DND-41 (cell line): ENCODE data around the gene NXN.
"Not testable (repeated sequence)": the region's sequence is repeated elsewhere in the genome, so short reads cannot be mapped to it uniquely, and the experiment has no call there.

Experiments used
- ATAC-seq: fragments of 200-7000 bp; cut with Tn5 transposase; 3 replicates; pipeline ENCODE4 v1.9.1; 2021; ENCODE audit warnings: low read depth; ENCODE audit not compliant: insufficient read depth
- DNase-seq: peaks from one replicate; pipeline ENCODE4 v3.0.0-alpha.2; 2020
- H2AFZ ChIP-seq: 2 replicates; pipeline ENCODE4 v1.6.0; 2012; ENCODE audit warnings: low read depth, low read length
- H3K27ac ChIP-seq: 2 replicates; pipeline ENCODE4 v1.5.1; 2012; ENCODE audit warnings: low read length, inconsistent platforms
- H3K27me3 ChIP-seq: fragments of 200-600 bp; sonication (generic); 2 replicates; pipeline ENCODE4 v1.6.0; 2012; ENCODE audit warnings: low read length, mild to moderate bottlenecking, inconsistent platforms; ENCODE audit not compliant: insufficient read depth, poor library complexity
- H3K36me3 ChIP-seq: 2 replicates; pipeline ENCODE4 v1.5.1; 2012; ENCODE audit warnings: low read length, inconsistent platforms; ENCODE audit not compliant: insufficient read depth
- H3K4me1 ChIP-seq: 2 replicates; pipeline ENCODE4 v1.5.1; 2012; ENCODE audit warnings: mild to moderate bottlenecking, low read length; ENCODE audit not compliant: insufficient read depth
- H3K4me2 ChIP-seq: 2 replicates; pipeline ENCODE4 v1.6.0; 2012; ENCODE audit warnings: mild to moderate bottlenecking, moderate library complexity, low read length, inconsistent platforms; ENCODE audit not compliant: insufficient read depth
- H3K4me3 ChIP-seq, 2 experiments: fragments of 200-600 bp in 1 of 2; shearing (Covaris generic) in 1 of 2; 2 replicates each; pipeline ENCODE4 v1.5.1; 2012 to 2016; ENCODE audit warnings: inconsistent platforms in 2 of 2, low read length in 2 of 2, mild to moderate bottlenecking in 2 of 2, low read depth in 1 of 2, moderate library complexity in 1 of 2
- H3K79me2 ChIP-seq: 2 replicates; pipeline ENCODE4 v1.6.0; 2012; ENCODE audit warnings: low read length, inconsistent platforms; ENCODE audit not compliant: insufficient read depth
- H3K9ac ChIP-seq: 2 replicates; pipeline ENCODE4 v1.6.0; 2012; ENCODE audit warnings: low read depth, mild to moderate bottlenecking, inconsistent platforms, low read length, moderate library complexity
- H3K9me3 ChIP-seq: 2 replicates; pipeline ENCODE4 v1.5.1; 2012; ENCODE audit warnings: low read length, moderate library complexity, mild to moderate bottlenecking, inconsistent platforms; ENCODE audit not compliant: insufficient read depth, severe bottlenecking
- H4K20me1 ChIP-seq: 2 replicates; pipeline ENCODE4 v1.6.0; 2012; ENCODE audit warnings: low read length; ENCODE audit not compliant: insufficient read depth
- CTCF ChIP-seq: IDR thresholded peaks from 2 replicates; pipeline ENCODE4 v1.5.1; 2012; ENCODE audit warnings: borderline replicate concordance, low read length, moderate library complexity, mild to moderate bottlenecking; ENCODE audit not compliant: poor library complexity, severe bottlenecking; ENCODE audit errors: extremely low read depth
- EZH2 ChIP-seq: IDR thresholded peaks from 3 replicates; pipeline ENCODE4 v1.6.1; 2012; ENCODE audit warnings: borderline replicate concordance, low read depth, mild to moderate bottlenecking, moderate library complexity, low read length, inconsistent platforms; ENCODE audit not compliant: severe bottlenecking

NXN gene

DNA sequence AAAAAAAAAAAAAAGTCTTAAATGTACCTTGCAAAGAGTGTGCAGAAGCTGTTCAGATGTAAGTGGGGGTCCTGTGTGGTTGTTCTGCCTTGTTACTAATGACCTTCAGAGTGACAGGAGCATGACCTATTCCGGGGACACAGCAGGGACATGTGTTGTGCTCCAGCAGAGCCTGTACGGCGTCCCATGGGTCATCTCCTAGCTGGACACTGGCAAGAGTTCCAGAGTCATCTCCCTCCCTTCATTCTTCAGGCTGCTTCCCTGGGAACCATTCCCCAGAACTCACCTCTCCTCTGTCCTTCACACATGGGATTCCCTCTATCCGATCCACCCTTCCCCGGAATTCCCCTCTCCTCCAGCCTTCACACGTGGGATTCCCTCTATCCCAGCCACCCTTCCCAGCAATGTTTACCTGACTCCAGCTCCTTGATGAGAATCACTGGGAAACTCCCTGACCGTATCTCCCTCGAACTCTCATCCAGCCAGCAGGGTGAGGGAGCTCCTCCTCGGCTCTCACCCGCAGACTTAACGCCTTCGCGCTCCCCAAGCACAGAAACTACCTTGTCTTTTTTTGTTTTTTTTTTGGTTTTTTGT is 111.6 kb downstream of the NXN start:
- Histone ChIP-seq H3K4me2 (no peak overlapping the region), H4K20me1 (no peaks in the 10 kb centered on the region), H3K4me1 (no peaks in the 10 kb centered on the region), H3K79me2 (no peaks in the 10 kb centered on the region), H3K9me3 (no peaks in the 10 kb centered on the region), H3K9ac (no peak overlapping the region), H3K36me3 (no peaks in the 10 kb centered on the region), H3K4me3 (no peak overlapping the region), H2AFZ (no peak overlapping the region), H3K27me3 (no peaks in the 10 kb centered on the region), H3K27ac (no peak overlapping the region)
- ATAC-seq = no peak
- no peak for DNase-seq
- TF ChIP-seq CTCF (no peak), EZH2 (no peak)

GRCh38 chr17:867238-867637 is 112.3 kb downstream of the NXN start:
- not testable (repeated sequence) for H3K9me3 ChIP-seq, ATAC-seq, H3K4me2 ChIP-seq, H3K4me1 ChIP-seq, DNase-seq, H3K36me3 ChIP-seq, H4K20me1 ChIP-seq, H3K27me3 ChIP-seq, H3K9ac ChIP-seq, H3K4me3 ChIP-seq, H2AFZ ChIP-seq, H3K27ac ChIP-seq, H3K79me2 ChIP-seq

DNA sequence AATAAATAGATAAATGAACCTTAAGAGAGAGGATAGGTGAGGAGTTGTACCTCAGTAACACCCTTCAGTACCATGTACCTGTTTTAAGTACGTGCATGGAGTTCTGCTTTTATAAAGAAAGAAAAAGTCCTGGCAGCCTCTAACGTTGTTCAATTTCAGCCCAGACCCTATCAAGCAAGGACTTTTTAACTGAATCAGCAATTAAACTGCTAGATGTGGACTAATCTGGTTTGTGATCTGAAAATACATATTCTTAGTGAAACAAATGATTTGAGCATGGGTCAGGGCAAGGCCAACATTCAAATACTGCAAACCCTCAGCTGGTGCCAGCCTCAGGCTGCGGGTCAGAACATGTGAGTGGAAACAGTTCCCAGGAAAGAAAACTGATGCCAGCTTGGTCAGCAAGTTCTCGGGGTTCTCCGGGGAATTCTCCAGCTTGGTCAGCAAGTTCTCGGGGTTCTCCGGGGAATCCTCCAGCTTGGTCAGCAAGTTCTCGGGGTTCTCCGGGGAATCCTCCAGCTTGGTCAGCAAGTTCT is 112.9 kb downstream of the NXN start:
- Histone ChIP-seq H4K20me1 (no peaks in the 10 kb centered on the region), H3K4me1 (no peaks in the 10 kb centered on the region), H3K27me3 (no peaks in the 10 kb centered on the region), H3K4me3 (no peak overlapping the region), H3K36me3 (no peaks in the 10 kb centered on the region), H3K27ac (no peak overlapping the region), H3K79me2 (no peaks in the 10 kb centered on the region), H3K9me3 (no peaks in the 10 kb centered on the region), H3K4me2 (no peak overlapping the region), H2AFZ (no peak overlapping the region), H3K9ac (no peak overlapping the region)
- TF ChIP-seq EZH2 = no peak
- TF ChIP-seq CTCF = no peak
- ATAC-seq (no peak), DNase-seq (no peak)

GRCh38 chr17:864315-864714 is 115.3 kb downstream of the NXN start:
- no peaks in the 10 kb centered on the region for H3K79me2 ChIP-seq
- H3K9me3 ChIP-seq = no peaks in the 10 kb centered on the region
- H3K36me3 ChIP-seq = no peaks in the 10 kb centered on the region
- no peak for DNase-seq
- H2AFZ ChIP-seq = no peak overlapping the region
- no peak overlapping the region for H3K4me2 ChIP-seq
- H3K4me3 ChIP-seq = no peak overlapping the region
- H3K4me1 ChIP-seq = no peaks in the 10 kb centered on the region
- ATAC-seq = no peak
- H3K27ac ChIP-seq = no peak overlapping the region
- TF ChIP-seq EZH2 = no peak
- TF ChIP-seq CTCF = no peak
- no peaks in the 10 kb centered on the region for H4K20me1 ChIP-seq
- H3K27me3 ChIP-seq = no peaks in the 10 kb centered on the region
- no peak overlapping the region for H3K9ac ChIP-seq
